Common myeloid progenitor, CD34-positive (primary cell): ENCODE measurements around the gene RBPJL.

Experiments used
- CTCF ChIA-PET: fragments of 350-600 bp; sonication (Branson Sonifier 250); formaldehyde crosslinking; loops from one replicate; lab custom pipeline; 2021; ENCODE audit warnings: antibody characterized with exemption; lab: Charles Lee
- POLR2A ChIA-PET: fragments of 350-600 bp; sonication (Branson Sonifier 250); formaldehyde crosslinking; loops from one replicate; lab custom pipeline; 2021; ENCODE audit warnings: antibody characterized with exemption; lab: Charles Lee
- DNase-seq, 3 donors: peaks; one replicate each; pipeline versions ENCODE4 v3.0.0 to v3.0.0-alpha.2; 2013
- H3K27ac ChIP-seq, 2 experiments: 1 replicate in 1 of 2; 2 replicates in 1 of 2; pipeline ENCODE4 v1.7.0; 2013; ENCODE audit warnings: inconsistent platforms in 2 of 2, low read length in 2 of 2, mild to moderate bottlenecking in 2 of 2, low read depth in 1 of 2, moderate library complexity in 1 of 2; ENCODE audit not compliant: severe bottlenecking in 2 of 2, insufficient read depth in 1 of 2, poor library complexity in 1 of 2
- H3K27me3 ChIP-seq, 5 experiments: replicated peaks in 2 of 5; 1 replicate in 3 of 5; 2 replicates in 2 of 5; pipeline versions ENCODE4 v1.6.1 to v1.7.0; 2013; ENCODE audit warnings: low read length in 4 of 5, mild to moderate bottlenecking in 2 of 5, moderate library complexity in 2 of 5, inconsistent platforms in 1 of 5; ENCODE audit not compliant: insufficient read depth in 5 of 5, control insufficient read depth in 4 of 5
- H3K36me3 ChIP-seq, 4 experiments: 1 replicate in 2 of 4; 2 replicates in 2 of 4; pipeline versions ENCODE4 v1.6.1 to v1.7.0; 2013; ENCODE audit warnings: low read length in 3 of 4, control low read depth in 1 of 4, mild to moderate bottlenecking in 1 of 4; ENCODE audit not compliant: control insufficient read depth in 4 of 4, insufficient read depth in 4 of 4
- H3K4me1 ChIP-seq, 4 experiments: 1 replicate in 3 of 4; 2 replicates in 1 of 4; pipeline versions ENCODE4 v1.6.1 to v1.7.1; 2013; ENCODE audit warnings: low read length in 3 of 4, mild to moderate bottlenecking in 3 of 4, control low read depth in 1 of 4, inconsistent platforms in 1 of 4, moderate library complexity in 1 of 4; ENCODE audit not compliant: control insufficient read depth in 4 of 4, insufficient read depth in 4 of 4; ENCODE audit errors: control extremely low read depth in 1 of 4
- H3K4me3 ChIP-seq, 7 experiments: 1 replicate in 4 of 7; 2 replicates in 3 of 7; pipeline versions ENCODE4 v1.5.1 to v1.7.0; 2013; ENCODE audit warnings: mild to moderate bottlenecking in 7 of 7, low read length in 6 of 7, moderate library complexity in 6 of 7, inconsistent platforms in 2 of 7, low read depth in 2 of 7, control low read depth in 1 of 7; ENCODE audit not compliant: insufficient read depth in 4 of 7, control insufficient read depth in 1 of 7; ENCODE audit errors: extremely low read depth in 1 of 7
- H3K9me3 ChIP-seq, 5 experiments: 1 replicate in 4 of 5; 2 replicates in 1 of 5; pipeline versions ENCODE4 v1.6.1 to v1.7.1; 2013; ENCODE audit warnings: low read length in 4 of 5, mild to moderate bottlenecking in 2 of 5, inconsistent platforms in 1 of 5, low read depth in 1 of 5, moderate library complexity in 1 of 5; ENCODE audit not compliant: control insufficient read depth in 4 of 5, insufficient read depth in 2 of 5; ENCODE audit errors: control extremely low read depth in 1 of 5
- WGBS: methylation state at CpG from one replicate; pipeline ENCODE4 v1.1.5; 2013; ENCODE audit not compliant: insufficient coverage; 5-methylcytosine and 5-hydroxymethylcytosine counted together

RBPJL gene

DNA sequence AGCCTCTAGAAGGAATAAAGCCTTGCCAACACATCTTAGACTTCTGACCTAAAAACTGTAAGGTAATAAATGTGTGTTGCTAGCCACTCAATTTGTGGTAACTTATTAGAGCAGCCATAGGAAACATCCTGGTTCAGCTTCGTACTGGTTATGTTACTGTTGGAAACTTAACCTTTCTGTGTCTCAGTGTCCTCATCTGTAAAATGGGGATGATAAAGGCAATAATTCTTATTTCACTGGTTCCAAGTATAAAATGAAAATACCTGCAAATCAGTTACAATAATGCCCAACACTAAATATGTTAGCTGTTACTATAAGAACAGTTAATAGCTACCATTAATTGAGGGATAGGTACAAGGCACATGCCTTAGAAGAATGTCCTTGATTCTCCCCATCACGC is 14.3 kb upstream of the RBPJL start:
- DNase-seq, result no peak
- H3K27me3 ChIP-seq, result peaks cover 3 to 39% (median 19%) of the 10 kb centered on the region in 5 experiments
- POLR2A ChIA-PET, result no interaction called here
- WGBS, result 86% methylated on average over 1 of the region's 2 CpGs
- H3K9me3 ChIP-seq, result peaks cover 0 to 6% (median 4%) of the 10 kb centered on the region in 5 experiments
- H3K4me3 ChIP-seq, result no peak overlapping the region
- no peaks in the 10 kb centered on the region for H3K36me3 ChIP-seq
- CTCF ChIA-PET, result interaction anchor here (0.6 to 6.6 kb wide), 19 partner anchors 8 to 412 kb away, joined by 3 to 60 read pairs (median 7); partner anchors contain the start of genes KCNS1, SLPI and WFDC10B
- H3K27ac ChIP-seq, result no peak overlapping the region
- H3K4me1 ChIP-seq, result peaks cover 0 to 9% (median 8%) of the 10 kb centered on the region in 4 experiments

DNA sequence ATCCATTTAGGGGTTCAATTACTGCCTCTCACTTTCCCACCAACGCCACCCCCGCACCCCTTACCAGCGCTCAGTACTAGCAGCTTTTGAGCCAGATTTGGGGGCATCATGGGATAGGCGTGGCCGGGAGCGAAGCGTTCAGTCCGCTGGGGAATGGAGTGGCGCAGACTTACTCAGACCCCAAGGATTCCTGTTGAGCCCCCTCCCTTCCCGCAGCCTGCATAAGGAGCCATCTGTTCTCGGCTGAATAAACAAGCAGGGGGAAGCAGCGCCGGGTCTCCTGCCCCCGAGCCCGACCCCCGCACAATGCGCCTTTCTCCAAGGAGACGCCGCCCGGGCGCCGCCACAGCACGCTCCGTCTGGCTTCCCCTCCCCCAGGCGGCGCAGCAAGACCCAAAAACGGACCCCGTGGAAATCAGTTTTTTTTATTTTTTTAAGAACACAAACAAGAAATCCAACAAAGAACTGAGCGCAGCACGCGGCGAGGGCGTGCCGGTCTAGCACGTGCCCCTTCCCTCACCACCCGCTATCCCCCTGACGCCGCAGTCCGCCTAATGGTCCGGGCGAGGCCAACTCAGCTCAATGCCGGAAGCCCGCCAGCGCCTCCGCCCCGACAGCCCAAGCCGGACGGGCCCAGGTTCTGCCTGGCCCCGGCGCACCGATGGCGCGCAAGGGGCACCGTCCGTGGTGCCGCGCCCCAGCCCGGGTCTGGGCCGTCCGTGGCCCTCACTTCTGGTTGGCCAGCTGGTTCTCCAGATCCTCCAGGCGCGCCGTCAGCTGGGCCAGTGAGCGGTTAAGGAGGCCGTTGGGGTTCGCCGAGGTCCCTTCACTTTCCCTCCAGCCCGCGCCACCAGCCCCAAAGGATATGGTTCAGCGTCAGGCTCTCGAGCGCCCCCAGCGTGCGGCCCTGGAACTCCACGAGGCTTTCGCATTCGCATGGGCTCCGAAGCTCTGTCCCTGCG is 13.3 kb upstream of the RBPJL start:
- Histone ChIP-seq H3K27me3 (peaks cover 3 to 39% (median 16%) of the 10 kb centered on the region in 5 experiments), H3K36me3 (no peaks in the 10 kb centered on the region), H3K9me3 (peaks cover 0 to 6% (median 4%) of the 10 kb centered on the region in 5 experiments), H3K4me3 (peak overlapping the region; percentile 13 to 75 (median 60)), H3K4me1 (peaks cover 0 to 9% (median 8%) of the 10 kb centered on the region in 4 experiments), H3K27ac (no peak overlapping the region)
- ChIA-PET CTCF (interaction anchor here (0.6 to 6.6 kb wide), 25 partner anchors 9 to 478 kb away, joined by 3 to 60 read pairs (median 5); partner anchors contain the start of genes KCNS1, MATN4 and RBPJL), POLR2A (no interaction called here)
- WGBS, result 4% methylated on average over 62 of the region's 79 CpGs
- DNase-seq, result peak; percentile 70 to 86 (median 84)

DNA sequence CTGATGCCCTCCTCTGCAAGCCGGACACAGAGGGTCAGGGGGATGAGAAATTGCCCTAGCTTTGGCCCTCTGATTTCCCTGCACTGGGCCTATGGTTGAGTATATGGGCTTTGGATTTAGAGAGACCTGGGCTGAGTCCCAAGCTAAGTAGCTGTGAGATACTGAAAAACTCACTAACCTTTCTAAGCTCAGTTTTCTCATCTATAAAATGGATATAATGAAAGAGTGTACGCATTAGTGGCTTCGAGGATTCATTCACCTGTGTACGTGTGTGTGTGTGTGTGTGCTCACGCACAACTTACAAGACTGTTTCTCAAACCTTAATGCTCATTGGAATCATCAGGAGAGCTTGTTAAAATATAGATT is 12.7 kb upstream of the RBPJL start:
- Histone ChIP-seq H3K4me3 (peak overlapping the region in 4 of 7 experiments; percentile 13 to 75 (median 65)), H3K36me3 (no peaks in the 10 kb centered on the region), H3K27ac (no peak overlapping the region), H3K9me3 (peaks cover 0 to 6% (median 4%) of the 10 kb centered on the region in 5 experiments), H3K27me3 (peaks cover 3 to 39% (median 13%) of the 10 kb centered on the region in 5 experiments), H3K4me1 (peaks cover 0 to 9% (median 8%) of the 10 kb centered on the region in 4 experiments)
- WGBS, result 91% methylated on average over 4 of the region's 5 CpGs
- CTCF ChIA-PET, result interaction anchor here (0.6 to 6.6 kb wide), 26 partner anchors 8 to 477 kb away, joined by 3 to 60 read pairs (median 5); partner anchors contain the start of genes KCNS1, MATN4 and RBPJL
- no peak for DNase-seq
- POLR2A ChIA-PET, result no interaction called here

DNA sequence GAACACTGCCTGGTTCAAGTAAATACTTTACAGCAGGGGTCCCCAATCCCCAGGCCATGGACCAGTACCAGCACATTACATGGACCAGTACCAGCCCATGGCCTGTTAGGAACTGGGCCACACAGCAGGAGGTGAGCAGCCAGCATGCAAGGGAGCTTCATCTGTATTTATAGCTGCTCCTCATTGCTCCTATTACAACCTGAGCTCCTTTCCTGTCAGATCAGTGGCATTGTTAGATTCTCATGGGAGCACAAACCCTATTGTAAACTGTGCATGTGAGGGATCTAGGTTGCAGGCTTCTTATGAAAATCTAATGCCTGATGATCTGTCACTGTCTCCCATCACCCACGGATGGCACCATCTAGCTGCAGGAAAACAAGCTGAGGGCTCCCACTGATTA is 12.0 kb upstream of the RBPJL start:
- ChIA-PET POLR2A (no interaction called here), CTCF (interaction anchor here (0.6 to 6.6 kb wide), 22 partner anchors 7 to 476 kb away, joined by 3 to 60 read pairs (median 5); partner anchors contain the start of genes KCNS1, MATN4 and RBPJL)
- Histone ChIP-seq H3K27ac (no peak overlapping the region), H3K9me3 (peaks cover 0 to 6% (median 4%) of the 10 kb centered on the region in 5 experiments), H3K4me3 (no peak overlapping the region), H3K36me3 (no peaks in the 10 kb centered on the region), H3K27me3 (peaks cover 3 to 39% (median 13%) of the 10 kb centered on the region in 5 experiments), H3K4me1 (peaks cover 0 to 9% (median 8%) of the 10 kb centered on the region in 4 experiments)
- DNase-seq, result no peak
- no CpG with 5 or more reads among the region's 1 CpG for WGBS

DNA sequence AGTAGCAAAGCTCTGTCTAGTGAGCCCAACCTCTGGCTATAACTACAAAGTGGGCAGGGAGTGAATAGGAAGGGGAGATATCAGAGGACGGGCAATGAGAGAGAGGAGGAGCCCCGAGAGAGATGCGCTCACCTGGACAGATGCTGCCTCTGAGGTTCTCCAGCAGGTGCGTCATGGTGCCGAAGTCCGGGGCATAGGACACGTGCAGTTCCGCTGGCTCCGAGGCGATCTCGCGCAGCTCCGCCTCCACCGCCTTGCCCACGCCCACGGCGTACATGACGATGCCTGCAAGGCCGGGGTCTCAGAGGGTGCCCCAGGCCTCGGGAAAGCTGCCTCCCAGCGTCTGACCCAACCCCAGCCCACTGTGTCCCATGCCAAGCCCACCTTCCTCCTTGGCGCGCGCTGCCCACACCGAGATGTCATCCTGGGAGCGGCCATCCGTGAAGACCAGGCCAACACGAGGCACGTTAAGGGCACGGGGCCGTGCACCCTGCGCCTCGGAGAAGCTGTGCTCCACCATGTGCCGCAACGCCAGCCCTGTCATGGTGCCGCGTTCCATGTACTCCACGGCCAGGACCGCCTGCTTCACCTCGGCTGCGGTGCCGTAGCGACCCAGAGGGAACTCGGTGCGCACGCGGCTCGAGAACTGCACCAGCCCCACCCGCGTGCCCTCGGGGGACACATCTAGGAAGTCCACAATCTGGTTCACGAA is 8.7 kb upstream of the RBPJL start:
- Histone ChIP-seq H3K9me3 (peaks cover 0 to 6% (median 4%) of the 10 kb centered on the region in 5 experiments), H3K36me3 (no peaks in the 10 kb centered on the region), H3K27ac (no peak overlapping the region), H3K4me1 (peaks cover 0 to 8% (median 7%) of the 10 kb centered on the region in 4 experiments), H3K27me3 (peaks cover 0 to 22% (median 4%) of the 10 kb centered on the region in 5 experiments), H3K4me3 (no peak overlapping the region)
- no peak for DNase-seq
- WGBS, result 95% methylated on average over 52 of the region's 52 CpGs
- CTCF ChIA-PET, result interaction anchor here (1.1 to 1.6 kb wide), 3 partner anchors 11 to 76 kb away, joined by 4 to 5 read pairs (median 4); no protein-coding TSS in a partner anchor
- POLR2A ChIA-PET, result no interaction called here

DNA sequence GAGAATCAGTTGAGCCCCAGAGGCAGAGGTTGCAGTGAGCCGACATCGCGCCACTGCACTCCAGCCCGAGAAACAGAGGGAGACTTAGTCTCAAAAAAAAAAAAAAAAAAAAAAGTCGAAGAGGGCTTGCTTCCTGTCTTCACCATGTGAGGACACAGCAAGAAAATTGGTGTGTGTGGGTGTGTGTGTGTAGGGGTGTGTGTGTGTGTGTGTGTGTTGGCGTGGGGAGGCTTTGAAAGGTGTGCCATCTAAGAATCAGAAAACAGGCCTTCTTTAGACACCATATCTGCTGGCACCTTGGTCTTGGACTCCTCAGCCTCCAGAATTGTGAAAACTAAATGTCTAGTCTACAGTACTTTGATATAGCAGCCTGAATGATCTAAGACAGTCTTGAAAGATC is 6.9 kb upstream of the RBPJL start:
- Histone ChIP-seq H3K27me3 (peaks cover 0 to 22% (median 13%) of the 10 kb centered on the region in 5 experiments), H3K27ac (no peak overlapping the region), H3K36me3 (no peaks in the 10 kb centered on the region), H3K4me1 (peaks cover 0 to 2% (median 0%) of the 10 kb centered on the region in 4 experiments), H3K4me3 (no peak overlapping the region), H3K9me3 (peaks cover 0 to 3% (median under 1%) of the 10 kb centered on the region in 5 experiments)
- no CpG with 5 or more reads among the region's 6 CpGs for WGBS
- CTCF ChIA-PET, result no interaction called here
- no peak for DNase-seq
- POLR2A ChIA-PET, result no interaction called here
